Measurements from ENCODE around the gene MBD3L2B.

- TF ChIP-seq CTCF (IDR thresholded peaks at IDR 0.05; ENCODE audit: extremely low read depth in 1 of 2, insufficient read depth in 1 of 2, low read depth in 1 of 2, low read length in 2 of 2) (no peak), MYC (IDR thresholded peaks at IDR 0.05; ENCODE audit: low read depth, low read length) (no peak), POLR2A (IDR thresholded peaks at IDR 0.05; ENCODE audit: low read depth, low read length) (no peak), POLR2AphosphoS5 (IDR thresholded peaks at IDR 0.05; ENCODE audit: insufficient read depth, low read depth, low read length) (no peak), MAX (IDR thresholded peaks at IDR 0.05; ENCODE audit: insufficient read depth, insufficient read length) (no peak), EZH2 (IDR thresholded peaks at IDR 0.05; ENCODE audit: borderline replicate concordance, low read depth, low read length, severe bottlenecking) (no peak), GATA2 (IDR thresholded peaks at IDR 0.05; ENCODE audit: insufficient read depth, insufficient read length, low read depth, low read length) (no peak), JUN (IDR thresholded peaks at IDR 0.05; ENCODE audit: borderline replicate concordance, insufficient read depth, insufficient read length, low read depth) (no peak)
Observed at GRCh38 chr19:7000333-7000732, 20.9 kb downstream of the MBD3L2B start.
